ENCODE results near the gene PDGFB. TPM values are rescaled to one million over a fixed set of nuclear protein-coding genes. Genes with fewer than 3 reads are reported as not detected.

PDGFB gene
- total RNA-seq, 4 donors from 2014 or later = 12.2 to 22.3 (median 17.5) TPM

GRCh38 chr22:39230261-39231196 lies 14.3 kb downstream of the PDGFB start:
- DNase-seq (ENCODE audit: low spot score in 2 of 2) = no peak
- 65 to 71% methylated on average over 29 to 30 of the region's 30 CpGs for whole genome bisulfite sequencing, 2 donors
- intact Hi-C loops (cut with DNase I; ENCODE audit: low total_unique reads) = loop anchor here (10.0 kb wide), 1 partner anchor 56 kb away; no protein-coding TSS in a partner anchor
- TF ChIP-seq POLR2A (IDR thresholded peaks at IDR 0.05) (no peak), CTCF (IDR thresholded peaks at IDR 0.05) (peak in 1 of 3 donors; percentile 31)
- no peak overlapping the region for H3K4me3 ChIP-seq (ENCODE audit: low read depth, poor library complexity, severe bottlenecking)

- intact Hi-C loops (cut with DNase I; ENCODE audit: low total_unique reads) = loop anchor here (10.0 kb wide), 1 partner anchor 55 kb away; no protein-coding TSS in a partner anchor
- DNase-seq (ENCODE audit: low spot score in 2 of 2) = no peak
- no peak for TF ChIP-seq CTCF (IDR thresholded peaks at IDR 0.05)
- no peak for TF ChIP-seq POLR2A (IDR thresholded peaks at IDR 0.05)
- WGBS, 2 donors = 83 to 87% methylated on average over 14 of the region's 14 CpGs
- H3K4me3 ChIP-seq (ENCODE audit: low read depth, poor library complexity, severe bottlenecking) = no peak overlapping the region
Measured at GRCh38 chr22:39229688-39230260, 15.0 kb downstream of the PDGFB start.

GRCh38 chr22:39229075-39229474 lies 15.7 kb downstream of the PDGFB start:
- 93 to 96% methylated on average over 8 of the region's 8 CpGs for WGBS, 2 donors
- intact Hi-C loops (cut with DNase I; ENCODE audit: low total_unique reads) = no loop called here

GRCh38 chr22:39227542-39228272 lies 17.1 kb downstream of the PDGFB start:
- H3K4me3 ChIP-seq (ENCODE audit: low read depth, poor library complexity, severe bottlenecking) = no peak overlapping the region
- DNase-seq (ENCODE audit: low spot score in 2 of 2) = no peak
- intact Hi-C loops (cut with DNase I; ENCODE audit: low total_unique reads) = no loop called here
- TF ChIP-seq POLR2A (IDR thresholded peaks at IDR 0.05) (no peak), CTCF (IDR thresholded peaks at IDR 0.05) (no peak)
- WGBS, 2 donors = 73 to 74% methylated on average over 12 of the region's 12 CpGs

More at GRCh38 chr22:39229075-39229474, 15.7 kb downstream of the PDGFB start:
- H3K4me3 ChIP-seq (ENCODE audit: low read depth, poor library complexity, severe bottlenecking) = no peak overlapping the region
- DNase-seq (ENCODE audit: low spot score in 2 of 2) = no peak
- TF ChIP-seq CTCF (IDR thresholded peaks at IDR 0.05) = no peak
- no peak for TF ChIP-seq POLR2A (IDR thresholded peaks at IDR 0.05)

- no peak for DNase-seq (ENCODE audit: low spot score in 2 of 2)
Measured at GRCh38 chr22:39226353-39226752, 18.4 kb downstream of the PDGFB start.

More at GRCh38 chr22:39226353-39226752, 18.4 kb downstream of the PDGFB start:
- WGBS, 2 donors = 87 to 88% methylated on average over 6 of the region's 6 CpGs
- intact Hi-C loops (cut with DNase I; ENCODE audit: low total_unique reads) = no loop called here
- no peak overlapping the region for H3K4me3 ChIP-seq (ENCODE audit: low read depth, poor library complexity, severe bottlenecking)
- TF ChIP-seq POLR2A (IDR thresholded peaks at IDR 0.05) = no peak
